GM19452 (cell line): ENCODE results near the gene DAPK2.
"Not testable (repeated sequence)": the region's sequence is repeated elsewhere in the genome, so short reads cannot be mapped to it uniquely, and the experiment has no call there.

ENCODE experiments used
- ATAC-seq: cut with Tn5 transposase; IDR thresholded peaks from one replicate; pipeline ENCODE4 v1.9.1; 2021; ENCODE audit not compliant: unreplicated experiment

DAPK2 gene

DNA sequence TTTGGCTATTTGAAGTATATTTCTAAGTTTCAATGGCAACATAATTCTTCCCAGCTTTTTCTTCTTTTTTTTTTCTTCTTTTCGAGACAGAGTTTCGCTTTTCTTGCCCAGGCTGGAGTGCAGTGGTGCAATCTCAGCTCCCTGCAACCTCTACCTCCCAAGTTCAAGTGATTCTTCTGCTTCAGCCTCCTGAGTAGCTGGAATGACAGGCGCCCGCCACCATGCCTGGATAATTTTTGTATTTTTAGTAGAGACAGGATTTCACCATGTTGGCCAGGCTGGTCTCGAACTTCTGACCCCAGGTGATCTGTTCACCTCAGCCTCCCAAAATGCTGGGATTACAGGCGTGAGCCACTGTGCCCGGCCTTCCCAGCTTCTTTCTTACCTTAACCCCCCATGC lies 146.7 kb downstream of the DAPK2 start:
- not testable (repeated sequence) for ATAC-seq

- ATAC-seq = no peak
These were observed 147.1 kb downstream of the DAPK2 start for GRCh38 chr15:63899193-63899592.

DNA sequence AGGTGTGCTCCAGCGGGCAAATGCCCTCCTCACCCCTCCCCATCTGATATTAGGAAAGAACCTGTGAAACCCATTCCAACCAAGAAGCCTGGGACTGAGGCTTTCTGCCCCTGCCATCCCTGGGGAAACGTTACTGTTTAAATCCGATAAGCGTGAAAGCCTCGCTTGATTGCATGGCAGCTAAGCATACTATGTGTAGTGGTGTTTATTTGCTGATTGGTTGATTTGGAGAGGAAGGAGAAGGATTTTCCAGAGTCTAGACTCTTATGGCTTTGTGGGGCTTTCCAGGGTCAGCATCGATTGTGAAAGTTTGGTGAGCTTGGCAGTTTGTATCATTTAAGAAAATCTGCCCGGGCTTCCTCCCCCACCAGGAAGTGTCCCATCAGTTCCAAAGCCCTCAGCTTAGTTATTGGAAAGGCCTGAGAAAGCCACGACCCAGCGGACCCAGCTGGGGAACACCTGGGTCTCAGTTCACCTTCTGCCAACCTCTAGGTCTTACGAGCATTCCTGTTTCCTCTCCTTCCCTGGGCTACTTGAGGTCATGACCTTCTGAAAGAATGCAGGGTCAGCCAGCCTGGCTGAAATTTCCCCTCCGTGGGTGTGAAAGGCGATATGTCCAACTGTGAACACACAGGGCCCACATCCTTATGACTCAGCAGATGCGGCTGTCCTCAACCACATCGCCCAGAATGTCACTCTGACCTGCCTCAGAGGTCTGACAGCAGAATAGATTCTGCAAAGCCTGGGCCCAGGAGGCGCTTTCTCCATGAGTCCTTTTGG lies 149.8 kb downstream of the DAPK2 start:
- peak; percentile 71 for ATAC-seq

DNA sequence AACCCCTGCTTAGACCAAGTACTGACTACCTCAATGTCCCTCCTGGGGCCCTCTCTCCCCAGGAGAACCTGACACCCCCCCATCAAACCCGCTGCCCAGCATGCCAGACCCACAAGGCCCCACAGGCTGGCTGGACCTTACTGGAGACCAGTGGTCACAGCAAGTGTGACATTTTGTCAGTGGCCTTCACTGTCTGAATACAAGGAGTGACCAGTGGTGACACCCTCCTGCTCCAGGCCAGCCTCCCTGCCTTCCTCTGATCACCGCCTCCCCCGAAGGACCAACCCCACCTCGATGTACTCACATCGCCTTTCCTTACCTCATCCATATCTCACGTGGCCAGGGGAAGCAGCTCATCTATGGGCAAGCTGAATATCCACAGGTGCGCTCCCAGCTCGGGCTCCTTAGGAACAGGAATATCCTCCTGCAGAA lies 150.5 kb downstream of the DAPK2 start:
- ATAC-seq = no peak

GRCh38 chr15:63895194-63895593 lies 151.1 kb downstream of the DAPK2 start:
- ATAC-seq = no peak

DNA sequence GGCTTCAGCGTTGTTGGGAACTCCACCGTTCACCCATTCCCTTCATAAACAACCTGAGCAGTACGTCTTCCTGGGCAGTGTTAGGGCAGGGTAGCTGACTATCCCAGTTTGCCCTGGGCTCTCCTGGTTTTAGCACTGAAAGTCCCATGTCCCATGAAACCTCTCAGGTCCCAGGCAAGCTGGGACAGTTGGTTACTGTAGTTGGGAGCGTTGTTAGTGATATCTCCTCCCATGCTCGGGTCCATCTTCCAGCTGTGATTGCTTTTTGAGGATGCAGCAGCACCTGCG lies 151.7 kb downstream of the DAPK2 start:
- no peak for ATAC-seq

DNA sequence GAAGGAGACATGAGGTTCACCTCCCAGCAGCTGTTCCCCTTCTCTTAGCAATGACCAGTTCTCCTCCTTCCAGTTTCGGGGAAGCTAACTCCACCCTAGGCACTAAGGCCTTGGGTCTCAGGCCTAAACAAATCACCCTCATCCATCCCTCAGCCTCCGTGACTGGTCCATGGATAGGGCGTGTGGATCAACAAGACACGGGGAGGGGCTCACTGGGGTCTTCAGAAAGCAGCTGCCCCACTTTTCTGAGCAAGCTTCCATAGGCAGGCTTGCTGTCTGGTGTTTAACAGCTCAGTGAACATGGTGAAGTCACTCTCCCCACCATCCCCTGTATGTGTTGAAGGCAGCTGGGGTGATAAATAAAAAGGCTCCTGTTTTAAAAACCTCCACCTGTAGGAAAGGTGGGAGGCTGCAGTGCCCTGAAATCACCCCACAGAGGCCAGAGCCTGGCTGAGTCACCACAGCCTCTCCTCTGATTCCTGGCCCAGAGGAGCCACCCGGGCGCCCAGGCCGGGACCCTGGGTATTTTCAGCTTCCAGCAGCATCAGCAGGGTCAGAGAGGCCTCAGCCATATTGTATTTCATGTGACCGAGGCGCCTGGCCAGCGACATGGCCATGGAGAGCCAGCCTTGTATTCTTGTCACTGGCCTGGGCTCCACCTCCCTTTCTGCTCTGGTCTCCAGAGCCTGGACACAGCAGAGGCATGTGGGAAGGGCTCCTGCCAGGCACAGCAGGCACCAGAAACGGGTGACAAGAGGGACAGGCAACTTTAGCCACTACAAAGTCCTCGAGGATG lies 152.2 kb downstream of the DAPK2 start:
- no peak for ATAC-seq

- no peak for ATAC-seq
These were observed 153.4 kb downstream of the DAPK2 start for GRCh38 chr15:63892794-63893441.

GRCh38 chr15:63891768-63892133 lies 154.5 kb downstream of the DAPK2 start:
- ATAC-seq = no peak

DNA sequence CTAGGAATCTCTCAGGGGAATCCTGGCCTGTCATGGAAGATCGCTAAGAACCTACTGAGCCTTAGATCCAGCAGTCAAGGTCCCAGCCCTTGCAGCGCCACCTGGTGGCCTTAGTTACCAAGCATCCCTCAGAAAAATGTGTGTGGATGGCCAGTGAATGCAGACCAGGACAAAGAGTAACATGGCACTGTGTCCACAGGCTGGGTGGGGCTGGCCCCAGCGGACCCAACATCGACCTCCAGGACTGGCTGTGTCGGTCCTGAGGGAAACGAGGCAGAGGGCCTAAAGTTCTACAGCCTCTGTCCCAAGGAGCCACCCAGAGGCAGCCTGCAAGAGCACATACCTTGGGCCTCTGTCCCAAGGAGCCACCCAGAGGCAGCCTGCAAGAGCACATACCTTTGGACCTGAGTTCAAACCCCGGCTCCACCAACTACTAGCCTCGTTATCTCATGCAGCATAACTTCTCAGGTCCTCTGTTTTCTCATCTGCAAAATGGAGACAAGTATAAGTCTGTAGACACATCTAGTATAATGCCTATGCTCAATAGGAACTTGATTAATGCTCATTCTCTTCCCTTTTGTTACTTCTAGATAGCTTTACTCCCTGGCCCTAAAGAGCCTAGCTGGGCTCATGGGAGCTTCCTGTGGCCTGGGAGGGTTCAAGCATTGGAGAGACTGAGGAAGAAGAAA lies 155.1 kb downstream of the DAPK2 start:
- ATAC-seq = no peak

- no peak for ATAC-seq
These were observed 155.7 kb downstream of the DAPK2 start for GRCh38 chr15:63890617-63891016.

DNA sequence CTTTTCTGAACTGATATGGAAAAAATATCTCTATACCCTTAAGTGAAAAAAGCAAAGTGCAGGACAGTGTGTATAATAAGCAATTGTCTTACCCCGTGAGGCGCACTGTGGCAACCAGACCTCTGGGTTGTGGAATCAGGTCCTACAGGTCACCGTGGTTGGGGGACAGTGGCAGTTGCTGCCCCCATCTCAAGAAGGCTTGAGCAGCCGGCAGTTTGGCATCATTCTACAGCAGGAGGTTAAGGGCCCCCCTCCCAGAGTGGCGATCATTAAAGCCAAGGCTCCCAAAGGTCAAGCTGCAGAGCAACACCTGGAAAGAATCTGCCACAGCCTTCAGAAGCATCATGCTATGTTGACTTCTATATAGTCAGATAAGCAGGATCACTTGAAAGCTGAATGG lies 156.5 kb downstream of the DAPK2 start:
- ATAC-seq = no peak

DNA sequence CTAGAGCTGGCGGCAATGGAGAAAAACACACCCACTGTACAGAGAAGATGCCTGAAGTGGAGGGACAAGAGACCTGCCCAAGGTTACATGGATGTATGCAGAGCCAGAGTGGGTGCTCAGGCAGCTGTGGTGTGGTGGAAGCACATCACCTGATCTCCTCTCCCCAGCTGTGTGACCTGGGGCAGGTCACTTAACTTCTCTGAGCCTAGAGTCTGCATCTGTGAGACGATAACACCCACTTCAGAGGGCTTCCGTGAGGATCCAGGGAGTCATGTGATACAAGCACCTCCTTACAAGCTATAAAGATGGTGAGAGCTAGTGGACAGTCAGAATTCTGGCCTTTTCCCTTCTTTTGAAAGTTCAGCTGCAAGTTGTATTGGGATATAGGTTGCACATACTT lies 157.5 kb downstream of the DAPK2 start:
- ATAC-seq = no peak

- no peak for ATAC-seq
These were observed 158.1 kb downstream of the DAPK2 start for GRCh38 chr15:63888146-63888545.

- no peak for ATAC-seq
These were observed 158.7 kb downstream of the DAPK2 start for GRCh38 chr15:63887630-63888029.

DNA sequence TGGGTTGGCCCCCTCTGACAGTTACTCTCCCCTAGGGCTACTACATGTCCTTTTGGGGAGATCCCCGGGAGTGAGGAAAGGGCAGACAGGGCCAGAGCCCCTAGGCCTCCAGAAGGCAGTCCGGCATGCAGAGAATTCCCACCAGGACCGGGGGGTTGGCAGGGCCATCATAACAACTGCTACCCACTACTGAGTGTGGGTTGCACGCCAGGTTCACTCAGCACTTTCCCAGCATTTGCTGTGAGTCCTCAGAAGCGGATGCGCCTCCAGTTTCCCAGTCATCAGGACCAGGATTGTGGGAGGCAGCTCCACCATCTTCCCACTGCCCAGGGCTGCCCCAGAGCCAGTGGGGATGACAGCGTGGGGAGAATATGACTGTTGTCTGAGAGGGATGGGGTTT lies 161.3 kb downstream of the DAPK2 start:
- ATAC-seq = no peak

DNA sequence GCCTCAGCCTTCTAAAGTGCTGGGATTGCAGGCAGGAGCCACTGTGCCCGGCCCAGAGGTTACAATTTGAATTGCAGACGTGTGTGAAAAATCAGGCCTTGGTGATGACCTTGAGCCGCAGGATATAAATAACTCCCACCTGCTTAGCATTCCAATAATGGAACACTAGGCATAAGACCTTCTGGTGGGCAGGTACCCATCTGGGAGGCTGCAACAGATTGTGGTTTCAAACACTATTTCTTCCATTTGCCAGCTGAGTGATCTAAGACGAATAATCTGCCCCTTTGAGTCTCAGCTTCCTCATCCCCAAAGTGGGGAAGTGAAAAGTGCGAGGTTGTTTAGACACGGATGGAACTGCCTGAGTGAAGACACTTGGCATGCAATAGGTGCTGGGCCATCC lies 164.9 kb downstream of the DAPK2 start:
- ATAC-seq = no peak

DNA sequence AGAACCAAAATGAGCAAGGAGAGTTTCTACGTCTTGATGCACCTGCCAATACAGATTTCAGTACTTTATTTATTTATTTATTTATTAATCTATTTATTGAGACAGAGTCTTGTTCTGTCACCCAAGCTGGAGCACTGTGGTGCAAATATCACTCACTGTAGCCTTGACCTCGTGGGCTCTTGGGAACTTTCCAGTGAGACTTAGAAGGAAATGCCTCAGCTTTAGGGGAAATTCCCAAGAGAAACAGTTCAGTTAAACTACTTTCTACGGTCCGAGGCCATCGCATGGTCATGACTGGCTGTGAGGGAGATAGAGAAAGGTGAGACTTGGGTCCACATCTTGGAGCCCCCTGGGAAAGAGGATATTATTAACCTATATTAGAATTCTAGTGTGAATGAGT lies 165.5 kb downstream of the DAPK2 start:
- no peak for ATAC-seq

DNA sequence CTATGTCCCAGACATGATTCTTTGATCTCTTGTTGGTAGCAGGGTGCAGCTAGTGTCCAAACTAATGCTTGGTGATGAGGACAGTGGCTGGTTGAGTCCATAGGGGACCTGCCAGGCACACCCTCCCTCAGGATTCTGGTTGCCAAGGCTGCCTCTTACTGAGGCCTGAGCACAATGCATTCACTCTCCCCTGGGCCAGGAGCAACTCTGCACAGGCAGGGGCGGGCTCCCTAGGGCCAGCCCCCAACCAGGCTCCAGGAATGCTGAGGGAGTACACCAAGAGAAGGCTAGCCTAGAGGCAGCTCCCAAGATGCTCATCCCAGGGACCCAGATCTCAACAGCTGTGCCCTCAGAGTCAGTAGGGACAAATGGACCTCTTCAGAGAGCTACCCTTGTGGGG lies 166.3 kb downstream of the DAPK2 start:
- no peak for ATAC-seq

GRCh38 chr15:63879211-63879610 lies 167.1 kb downstream of the DAPK2 start:
- no peak for ATAC-seq

DNA sequence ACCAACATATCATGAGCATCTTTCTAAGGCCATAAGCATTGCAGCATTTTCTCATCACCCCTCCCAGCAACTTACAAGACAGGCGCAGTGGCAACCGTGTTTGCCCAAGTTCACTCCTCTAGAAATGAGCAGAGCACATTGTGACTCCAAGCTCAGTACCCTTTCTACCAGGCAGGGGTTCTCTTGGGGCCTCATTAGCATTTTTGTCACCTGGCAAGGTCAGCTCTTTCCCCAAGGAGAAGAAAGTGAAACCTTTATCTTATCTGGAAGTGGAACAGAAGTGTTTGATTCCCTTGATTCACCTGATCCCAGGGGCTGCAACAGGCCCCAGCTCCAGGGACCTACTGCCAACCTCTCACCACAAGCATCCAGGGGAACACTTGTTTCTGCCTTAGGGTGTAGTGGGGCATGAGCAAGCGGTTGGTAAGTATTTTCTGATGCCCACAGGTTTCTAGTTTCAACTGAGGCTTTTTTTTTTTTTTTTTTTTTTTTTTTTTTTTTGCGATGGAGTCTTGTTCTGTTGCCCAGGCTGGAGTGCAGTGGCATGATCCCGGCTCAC lies 168.5 kb downstream of the DAPK2 start:
- no peak for ATAC-seq
